ENCODE data around the gene BCL2L15.

The BCL2L15 gene

GRCh38 chr1:113834716-113835115, 52.7 kb downstream of the BCL2L15 start:
- POLR2A ChIA-PET: interaction anchor here (1.8 kb wide), 1 partner anchor 22 kb away, joined by 5 read pairs; the partner anchor contains the start of gene RSBN1
- Histone ChIP-seq H3K9me3 (ENCODE audit: control insufficient read depth, insufficient read depth, low read depth, low read length) (no peaks in the 10 kb centered on the region), H3K36me3 (ENCODE audit: control insufficient read depth in 2 of 2, insufficient read depth in 1 of 2, low read length in 2 of 2) (no peaks in the 10 kb centered on the region), H3K27ac (ENCODE audit: extremely low read depth, low read depth, low read length) (no peak overlapping the region), H3K4me3 (ENCODE audit: low read depth, low read length) (no peak overlapping the region), H3K4me1 (ENCODE audit: control insufficient read depth, insufficient read depth, low read length) (no peaks in the 10 kb centered on the region)
- CTCF ChIA-PET: interaction anchor here (0.6 to 2.7 kb wide), 14 partner anchors 9 to 448 kb away, joined by 3 to 19 read pairs (median 4); partner anchors contain the start of genes AP4B1 and OLFML3
- TF ChIP-seq KLF8 (tag by site-specific recombination; IDR thresholded peaks at IDR 0.05): no peak
- no peak for TF ChIP-seq MEIS1 (CRISPR knock-in tag; IDR thresholded peaks at IDR 0.05; ENCODE audit: borderline replicate concordance)
